ENCODE results near the gene UGT1A4. TPM values are rescaled to one million over a fixed set of nuclear protein-coding genes. Genes with fewer than 3 reads are reported as not detected.

UGT1A4 gene
- total and polyA plus RNA-seq, 9 of the 15 experiments (the other 6 are each of a cell fraction or from before 2014, with no cell fraction given), result not detected

- TF ChIP-seq HMGXB4 (CRISPR knock-in tag; IDR thresholded peaks at IDR 0.05) (no peak), JUN (IDR thresholded peaks at IDR 0.05; ENCODE audit: borderline replicate concordance, low read depth, low read length) (no peak), JUN (CRISPR knock-in tag; IDR thresholded peaks at IDR 0.05; ENCODE audit: borderline replicate concordance) (no peak)
These were observed 98.9 kb downstream of the UGT1A4 start (continued) for GRCh38 chr2:233817361-233817911.

GRCh38 chr2:233817995-233818638, 99.6 kb downstream of the UGT1A4 start:
- Histone ChIP-seq H3K4me3 (no peak overlapping the region), H3K27me3 (ENCODE audit: control insufficient read depth in 2 of 2, insufficient read depth in 2 of 2, low read length in 2 of 2) (peaks cover 2 to 58% of the 10 kb centered on the region in 2 experiments; a peak in 4 of 5 replicates), H3K9me1 (ENCODE audit: control insufficient read depth, insufficient read depth, low read length) (no peaks in the 10 kb centered on the region), H3K79me2 (ENCODE audit: control insufficient read depth, insufficient read depth, low read length) (no peaks in the 10 kb centered on the region), H3K9ac (ENCODE audit: insufficient read depth in 1 of 2, low read depth in 2 of 2, low read length in 2 of 2) (no peak overlapping the region; a peak in 1 of 4 replicates), H4K20me1 (replicated peaks; ENCODE audit: control insufficient read depth, insufficient read depth, low read length) (no peaks in the 10 kb centered on the region; the same call in 1 of the 2 replicates), H3K27ac (ENCODE audit: extremely low read depth, low read depth, low read length) (no peak overlapping the region), H3K4me1 (replicated peaks in 1 of 2; ENCODE audit: control insufficient read depth in 2 of 2, insufficient read depth in 2 of 2, low read length in 2 of 2) (no peaks in the 10 kb centered on the region; a peak in 1 of 5 replicates), H3K9me3 (replicated peaks; ENCODE audit: control insufficient read depth, insufficient read depth, low read depth, low read length) (no peaks in the 10 kb centered on the region), H3K4me2 (ENCODE audit: insufficient read depth, low read length) (no peak overlapping the region), H3K36me3 (ENCODE audit: control insufficient read depth, insufficient read depth, low read length) (no peaks in the 10 kb centered on the region), H2AFZ (ENCODE audit: low read depth, low read length) (no peak overlapping the region)
- POLR2A ChIA-PET, result interaction anchor here (0.6 kb wide), 1 partner anchor 20 kb away, joined by 3 read pairs; no protein-coding TSS in a partner anchor
- no peak for DNase-seq (ENCODE audit: extremely low read depth in 1 of 4, low spot score in 3 of 4)
- 16% methylated on average over 9 of the region's 11 CpGs for WGBS (ENCODE audit: insufficient coverage, low coverage, missing lambda C conversion rate)
- CTCF ChIA-PET (ENCODE audit: low intra/inter-chr PET ratio), result no interaction called here
- BruUV-seq (replicated peaks), result no TSS peak
- in situ Hi-C loops (cut with MboI), result no loop called here
- ATAC-seq, result no peak
- FAIRE-seq, result no peak
- intact Hi-C loops (cut with micrococcal nuclease), result no loop called here
- TF ChIP-seq ERF (CRISPR knock-in tag; IDR thresholded peaks at IDR 0.05) (no peak), HLTF (IDR thresholded peaks at IDR 0.05) (no peak), TRIM28 (IDR thresholded peaks at IDR 0.05) (no peak), PTTG1 (tag; IDR thresholded peaks at IDR 0.05; ENCODE audit: low read depth) (no peak), HDAC6 (IDR thresholded peaks at IDR 0.05; ENCODE audit: low read depth, low read length) (no peak), MIER1 (IDR thresholded peaks at IDR 0.05; ENCODE audit: low read depth) (no peak)
- TF ChIP-seq, protein P1, sequence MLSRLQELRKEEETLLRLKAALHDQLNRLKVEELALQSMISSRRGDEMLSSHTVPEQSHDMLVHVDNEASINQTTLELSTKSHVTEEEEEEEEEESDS (CRISPR knock-in tag; IDR thresholded peaks at IDR 0.05), result no peak
- TF ChIP-seq, protein P2, sequence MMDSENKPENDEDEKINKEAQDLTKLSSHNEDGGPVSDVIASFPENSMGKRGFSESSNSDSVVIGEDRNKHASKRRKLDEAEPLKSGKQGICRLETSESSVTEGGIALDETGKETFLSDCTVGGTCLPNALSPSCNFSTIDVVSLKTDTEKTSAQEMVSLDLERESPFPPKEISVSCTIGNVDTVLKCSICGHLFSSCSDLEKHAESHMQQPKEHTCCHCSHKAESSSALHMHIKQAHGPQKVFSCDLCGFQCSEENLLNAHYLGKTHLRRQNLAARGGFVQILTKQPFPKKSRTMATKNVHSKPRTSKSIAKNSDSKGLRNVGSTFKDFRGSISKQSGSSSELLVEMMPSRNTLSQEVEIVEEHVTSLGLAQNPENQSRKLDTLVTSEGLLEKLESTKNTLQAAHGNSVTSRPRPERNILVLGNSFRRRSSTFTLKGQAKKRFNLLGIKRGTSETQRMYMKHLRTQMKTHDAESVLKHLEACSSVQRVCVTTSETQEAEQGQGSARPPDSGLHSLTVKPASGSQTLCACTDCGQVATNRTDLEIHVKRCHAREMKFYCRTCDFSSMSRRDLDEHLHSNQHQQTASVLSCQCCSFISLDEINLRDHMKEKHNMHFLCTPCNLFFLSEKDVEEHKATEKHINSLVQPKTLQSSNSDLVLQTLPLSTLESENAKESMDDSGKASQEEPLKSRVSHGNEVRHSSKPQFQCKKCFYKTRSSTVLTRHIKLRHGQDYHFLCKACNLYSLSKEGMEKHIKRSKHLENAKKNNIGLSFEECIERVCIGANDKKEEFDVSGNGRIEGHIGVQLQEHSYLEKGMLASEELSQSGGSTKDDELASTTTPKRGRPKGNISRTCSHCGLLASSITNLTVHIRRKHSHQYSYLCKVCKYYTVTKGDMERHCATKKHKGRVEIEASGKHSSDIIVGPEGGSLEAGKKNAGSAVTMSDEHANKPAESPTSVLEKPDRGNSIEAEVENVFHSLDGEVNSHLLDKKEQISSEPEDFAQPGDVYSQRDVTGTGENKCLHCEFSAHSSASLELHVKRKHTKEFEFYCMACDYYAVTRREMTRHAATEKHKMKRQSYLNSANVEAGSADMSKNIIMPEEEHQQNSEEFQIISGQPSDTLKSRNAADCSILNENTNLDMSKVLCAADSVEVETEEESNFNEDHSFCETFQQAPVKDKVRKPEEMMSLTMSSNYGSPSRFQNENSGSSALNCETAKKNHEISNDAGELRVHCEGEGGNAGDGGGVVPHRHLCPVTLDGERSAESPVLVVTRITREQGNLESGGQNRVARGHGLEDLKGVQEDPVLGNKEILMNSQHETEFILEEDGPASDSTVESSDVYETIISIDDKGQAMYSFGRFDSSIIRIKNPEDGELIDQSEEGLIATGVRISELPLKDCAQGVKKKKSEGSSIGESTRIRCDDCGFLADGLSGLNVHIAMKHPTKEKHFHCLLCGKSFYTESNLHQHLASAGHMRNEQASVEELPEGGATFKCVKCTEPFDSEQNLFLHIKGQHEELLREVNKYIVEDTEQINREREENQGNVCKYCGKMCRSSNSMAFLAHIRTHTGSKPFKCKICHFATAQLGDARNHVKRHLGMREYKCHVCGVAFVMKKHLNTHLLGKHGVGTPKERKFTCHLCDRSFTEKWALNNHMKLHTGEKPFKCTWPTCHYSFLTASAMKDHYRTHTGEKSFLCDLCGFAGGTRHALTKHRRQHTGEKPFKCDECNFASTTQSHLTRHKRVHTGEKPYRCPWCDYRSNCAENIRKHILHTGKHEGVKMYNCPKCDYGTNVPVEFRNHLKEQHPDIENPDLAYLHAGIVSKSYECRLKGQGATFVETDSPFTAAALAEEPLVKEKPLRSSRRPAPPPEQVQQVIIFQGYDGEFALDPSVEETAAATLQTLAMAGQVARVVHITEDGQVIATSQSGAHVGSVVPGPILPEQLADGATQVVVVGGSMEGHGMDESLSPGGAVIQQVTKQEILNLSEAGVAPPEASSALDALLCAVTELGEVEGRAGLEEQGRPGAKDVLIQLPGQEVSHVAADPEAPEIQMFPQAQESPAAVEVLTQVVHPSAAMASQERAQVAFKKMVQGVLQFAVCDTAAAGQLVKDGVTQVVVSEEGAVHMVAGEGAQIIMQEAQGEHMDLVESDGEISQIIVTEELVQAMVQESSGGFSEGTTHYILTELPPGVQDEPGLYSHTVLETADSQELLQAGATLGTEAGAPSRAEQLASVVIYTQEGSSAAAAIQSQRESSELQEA (IDR thresholded peaks at IDR 0.05; ENCODE audit: low read depth), result no peak

Measured in K562 (cell line).